SK-N-MC (cell line): ENCODE data around the gene MPRIP.

Source experiments
- EZH2 ChIP-seq: fragments of 200-600 bp; sonication (generic); IDR thresholded peaks from one replicate; pipeline ENCODE4 v1.6.1; 2017; ENCODE audit warnings: antibody characterized with exemption
- FOXP2 ChIP-seq: optimal IDR thresholded peaks from 2 replicates; pipeline ENCODE3; 2011; ENCODE audit warnings: mild to moderate bottlenecking, moderate library complexity; ENCODE audit not compliant: insufficient read depth; ENCODE audit errors: extremely low read length, control extremely low read depth
- POLR2AphosphoS5 ChIP-seq: IDR thresholded peaks from 2 replicates; pipeline ENCODE4 v1.6.1; 2012; ENCODE audit warnings: mild to moderate bottlenecking, low read depth, low read length, borderline replicate concordance

- TF ChIP-seq POLR2AphosphoS5 (no peak), FOXP2 (no peak), EZH2 (no peak)
Measured at GRCh38 chr17:17090642-17091103, 48.4 kb downstream of the MPRIP start.
